ENCODE results near the gene CEACAM18. TPM values are rescaled to one million over a fixed set of nuclear protein-coding genes. Genes with fewer than 3 reads are reported as not detected.

The CEACAM18 gene
- total and polyA plus RNA-seq, 2 donors (not counting 3 experiments of a cell fraction or from before 2014, with no cell fraction given): not detected

DNA sequence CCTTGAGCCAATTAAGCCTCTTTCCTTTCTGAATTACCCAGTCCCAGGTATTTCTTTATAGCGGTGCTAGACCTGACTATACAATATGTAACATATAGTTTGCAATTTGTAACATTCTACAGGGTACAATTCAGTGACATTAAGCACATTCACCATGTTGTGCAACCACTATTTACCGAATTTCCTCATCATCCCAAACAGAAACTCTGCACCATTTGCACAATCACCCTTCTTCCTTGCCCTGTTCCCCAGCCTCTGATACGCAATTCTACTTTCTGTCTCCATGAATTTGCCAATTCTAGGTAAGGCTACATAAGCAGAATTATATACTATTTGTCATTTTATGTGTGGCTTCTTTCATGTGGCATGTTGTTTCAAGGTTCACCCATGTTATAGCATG lies 47.2 kb upstream of the CEACAM18 start:
- no peak overlapping the region for H3K27ac ChIP-seq (ENCODE audit: insufficient read depth, low read depth, low read length)
- no peaks in the 10 kb centered on the region for H4K20me1 ChIP-seq (replicated peaks; ENCODE audit: control insufficient read depth, extremely low read depth, insufficient read depth, low read length)
- no peaks in the 10 kb centered on the region for H3K79me2 ChIP-seq (ENCODE audit: control insufficient read depth, insufficient read depth, low read length)
- H3K4me2 ChIP-seq (ENCODE audit: insufficient read depth, low read length): no peak overlapping the region
- H3K9me1 ChIP-seq (replicated peaks; ENCODE audit: control insufficient read depth, extremely low read depth, insufficient read depth, low read length): no peaks in the 10 kb centered on the region
- BruUV-seq (replicated peaks): no TSS peak
- H3K4me3 ChIP-seq (replicated peaks in 1 of 3; ENCODE audit: insufficient read depth in 1 of 3, low read depth in 1 of 3, low read length in 3 of 3): no peak overlapping the region
- TF ChIP-seq POLR2A (IDR thresholded peaks at IDR 0.05; ENCODE audit: low read depth, low read length): no peak
- TF ChIP-seq JUN (IDR thresholded peaks at IDR 0.05; ENCODE audit: borderline replicate concordance, insufficient read depth, insufficient read length, low read depth): no peak
- no peak for TF ChIP-seq FOS (IDR thresholded peaks at IDR 0.05; ENCODE audit: borderline replicate concordance, insufficient read depth, low read length)
- TF ChIP-seq, protein P1, sequence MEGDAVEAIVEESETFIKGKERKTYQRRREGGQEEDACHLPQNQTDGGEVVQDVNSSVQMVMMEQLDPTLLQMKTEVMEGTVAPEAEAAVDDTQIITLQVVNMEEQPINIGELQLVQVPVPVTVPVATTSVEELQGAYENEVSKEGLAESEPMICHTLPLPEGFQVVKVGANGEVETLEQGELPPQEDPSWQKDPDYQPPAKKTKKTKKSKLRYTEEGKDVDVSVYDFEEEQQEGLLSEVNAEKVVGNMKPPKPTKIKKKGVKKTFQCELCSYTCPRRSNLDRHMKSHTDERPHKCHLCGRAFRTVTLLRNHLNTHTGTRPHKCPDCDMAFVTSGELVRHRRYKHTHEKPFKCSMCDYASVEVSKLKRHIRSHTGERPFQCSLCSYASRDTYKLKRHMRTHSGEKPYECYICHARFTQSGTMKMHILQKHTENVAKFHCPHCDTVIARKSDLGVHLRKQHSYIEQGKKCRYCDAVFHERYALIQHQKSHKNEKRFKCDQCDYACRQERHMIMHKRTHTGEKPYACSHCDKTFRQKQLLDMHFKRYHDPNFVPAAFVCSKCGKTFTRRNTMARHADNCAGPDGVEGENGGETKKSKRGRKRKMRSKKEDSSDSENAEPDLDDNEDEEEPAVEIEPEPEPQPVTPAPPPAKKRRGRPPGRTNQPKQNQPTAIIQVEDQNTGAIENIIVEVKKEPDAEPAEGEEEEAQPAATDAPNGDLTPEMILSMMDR (IDR thresholded peaks at IDR 0.05; ENCODE audit: extremely low read depth in 1 of 2, insufficient read depth in 1 of 2, low read depth in 1 of 2, low read length in 2 of 2): no peak
- TF ChIP-seq EZH2 (IDR thresholded peaks at IDR 0.05; ENCODE audit: borderline replicate concordance, low read depth, low read length, severe bottlenecking): no peak
- no peak for TF ChIP-seq MYC (IDR thresholded peaks at IDR 0.05; ENCODE audit: low read depth, low read length)
- no peak for TF ChIP-seq GATA2 (IDR thresholded peaks at IDR 0.05; ENCODE audit: insufficient read depth, insufficient read length, low read depth, low read length)
- TF ChIP-seq, protein P2, sequence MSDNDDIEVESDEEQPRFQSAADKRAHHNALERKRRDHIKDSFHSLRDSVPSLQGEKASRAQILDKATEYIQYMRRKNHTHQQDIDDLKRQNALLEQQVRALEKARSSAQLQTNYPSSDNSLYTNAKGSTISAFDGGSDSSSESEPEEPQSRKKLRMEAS (IDR thresholded peaks at IDR 0.05; ENCODE audit: insufficient read depth, insufficient read length): no peak
- no peak for TF ChIP-seq POLR2AphosphoS5 (IDR thresholded peaks at IDR 0.05; ENCODE audit: insufficient read depth, low read depth, low read length)
- dilution Hi-C loops (cut with MboI; ENCODE audit: extremely low pct_ligation_motif_present, low sequenced_read_pairs) (no loop called here), intact Hi-C loops (cut with micrococcal nuclease) (no loop called here)
- no peak for DNase-seq (ENCODE audit: low read depth, low spot score)
- no peak overlapping the region for H2AFZ ChIP-seq (ENCODE audit: low read depth, low read length)
- no peaks in the 10 kb centered on the region for H3K4me1 ChIP-seq (ENCODE audit: control insufficient read depth, extremely low read depth, insufficient read depth, low read length)
- no peaks in the 10 kb centered on the region for H3K9me3 ChIP-seq (replicated peaks; ENCODE audit: control insufficient read depth, insufficient read depth, low read length)
- POLR2A ChIA-PET: no interaction called here
- no peaks in the 10 kb centered on the region for H3K27me3 ChIP-seq (ENCODE audit: control insufficient read depth in 2 of 2, insufficient read depth in 2 of 2, low read length in 2 of 2)
- CTCF ChIA-PET: no interaction called here
- FAIRE-seq: no peak
- H3K9ac ChIP-seq (replicated peaks; ENCODE audit: extremely low read depth, insufficient read depth, low read length): no peak overlapping the region
- H3K36me3 ChIP-seq (ENCODE audit: control insufficient read depth in 2 of 2, extremely low read depth in 1 of 2, insufficient read depth in 2 of 2, low read length in 2 of 2): no peaks in the 10 kb centered on the region
